Left ventricle myocardium superior (tissue), 1 donor: ENCODE measurements around the gene SLC6A6. TPM values are rescaled to one million over a fixed set of nuclear protein-coding genes. Genes with fewer than 3 reads are reported as not detected.

Experiments
- ATAC-seq: fragments of 200-7000 bp; cut with Tn5 transposase; one replicate; pipeline ENCODE4 v1.9.1; 2020; ENCODE audit warnings: mild to moderate bottlenecking, moderate library complexity
- DNase-seq: peaks from one replicate; pipeline ENCODE4 v3.0.0-alpha.2; 2020
- intact Hi-C: fragments of 100-400 bp; cut with micrococcal nuclease; formaldehyde crosslinking; loops from one replicate; pipeline ENCODE4 v1.11.0; 2022
- total RNA-seq: library from RNA; stranded (reverse); fragmentation: NEBNext Ultra II Directional; extraction: Animal tissue kit (Norgen Biotek cat#: 25700); gene quantifications from one replicate; pipeline ENCODE4 v1.2.1, GENCODE V29; 2021
- donor health status: DM: no; HTN: yes; CAD: no; lungs with severe emphysema.

The SLC6A6 gene
- total RNA-seq, 1 donor from 2014 or later, result 14.1 TPM

GRCh38 chr3:14411988-14412387, 9.6 kb downstream of the SLC6A6 start:
- ATAC-seq (no peak), DNase-seq (no peak)
- intact Hi-C loops, result no loop called here

- intact Hi-C loops, result no loop called here
These were observed 10.5 kb downstream of the SLC6A6 start for GRCh38 chr3:14412831-14413380.

GRCh38 chr3:14413381-14414071, 11.1 kb downstream of the SLC6A6 start:
- ATAC-seq (no peak), DNase-seq (no peak)
- intact Hi-C loops, result no loop called here

More at GRCh38 chr3:14412831-14413380, 10.5 kb downstream of the SLC6A6 start:
- peak; percentile 15 for ATAC-seq
- no peak for DNase-seq

- DNase-seq (no peak), ATAC-seq (no peak)
These were observed 12.5 kb downstream of the SLC6A6 start for GRCh38 chr3:14414846-14415464.

GRCh38 chr3:14415501-14415900, 13.1 kb downstream of the SLC6A6 start:
- DNase-seq (no peak), ATAC-seq (no peak)
- intact Hi-C loops, result no loop called here

More at GRCh38 chr3:14414846-14415464, 12.5 kb downstream of the SLC6A6 start:
- intact Hi-C loops, result no loop called here

- no peak for DNase-seq
- ATAC-seq, result no peak
- intact Hi-C loops, result no loop called here
These were observed 14.0 kb downstream of the SLC6A6 start for GRCh38 chr3:14416453-14416852.

- DNase-seq (peak; percentile 46), ATAC-seq (peak; percentile 57)
- intact Hi-C loops, result no loop called here
These were observed 16.2 kb downstream of the SLC6A6 start for GRCh38 chr3:14418296-14419250.

GRCh38 chr3:14422016-14422963, 19.9 kb downstream of the SLC6A6 start:
- no peak for ATAC-seq
- intact Hi-C loops, result no loop called here
- no peak for DNase-seq

- intact Hi-C loops, result no loop called here
- ATAC-seq, result no peak
These were observed 20.9 kb downstream of the SLC6A6 start for GRCh38 chr3:14423197-14423743.

GRCh38 chr3:14423963-14424362, 21.6 kb downstream of the SLC6A6 start:
- ATAC-seq (no peak), DNase-seq (no peak)
- intact Hi-C loops, result no loop called here

More at GRCh38 chr3:14423197-14423743, 20.9 kb downstream of the SLC6A6 start:
- no peak for DNase-seq

- no peak for ATAC-seq
These were observed 22.5 kb downstream of the SLC6A6 start for GRCh38 chr3:14424711-14425580.

GRCh38 chr3:14425581-14426304, 23.3 kb downstream of the SLC6A6 start:
- intact Hi-C loops, result no loop called here
- ATAC-seq (peak; percentile 24), DNase-seq (peak; percentile 37)

More at GRCh38 chr3:14424711-14425580, 22.5 kb downstream of the SLC6A6 start:
- intact Hi-C loops, result no loop called here
- DNase-seq, result peak; percentile 13

- ATAC-seq (no peak), DNase-seq (no peak)
- intact Hi-C loops, result no loop called here
These were observed 23.9 kb downstream of the SLC6A6 start for GRCh38 chr3:14426305-14426620.

GRCh38 chr3:14428087-14429033, 26.0 kb downstream of the SLC6A6 start:
- ATAC-seq, result no peak
- intact Hi-C loops, result no loop called here
- DNase-seq, result peak; percentile 22

GRCh38 chr3:14429237-14429636, 26.8 kb downstream of the SLC6A6 start:
- intact Hi-C loops, result no loop called here
- ATAC-seq, result no peak
- DNase-seq, result peak; percentile 30

- intact Hi-C loops, result no loop called here
These were observed 27.2 kb downstream of the SLC6A6 start for GRCh38 chr3:14429640-14430039.

More at GRCh38 chr3:14429640-14430039, 27.2 kb downstream of the SLC6A6 start:
- ATAC-seq (no peak), DNase-seq (no peak)
